Measurements from ENCODE around the gene TP63.
A peak's percentile ranks its signal among the peaks of the same experiment; 100 is the strongest.

Gene TP63

GRCh38 chr3:189687475-189687874 is 56.3 kb downstream of the TP63 start:
- no peak for DNase-seq

- no peak for DNase-seq
Measured at GRCh38 chr3:189688262-189688661, 57.1 kb downstream of the TP63 start.

GRCh38 chr3:189689625-189690024 is 58.4 kb downstream of the TP63 start:
- DNase-seq = no peak

GRCh38 chr3:189690237-189690636 is 59.0 kb downstream of the TP63 start:
- no peak for DNase-seq

GRCh38 chr3:189690672-189691071 is 59.5 kb downstream of the TP63 start:
- no peak for DNase-seq

GRCh38 chr3:189695400-189695799 is 64.2 kb downstream of the TP63 start:
- no peak for DNase-seq

GRCh38 chr3:189698811-189699210 is 67.6 kb downstream of the TP63 start:
- DNase-seq = no peak

- DNase-seq = no peak
Measured at GRCh38 chr3:189699885-189700284, 68.7 kb downstream of the TP63 start.

GRCh38 chr3:189702066-189702646 is 71.0 kb downstream of the TP63 start:
- no peak for DNase-seq

GRCh38 chr3:189703865-189704264 is 72.7 kb downstream of the TP63 start:
- DNase-seq = no peak

GRCh38 chr3:189708375-189708774 is 77.2 kb downstream of the TP63 start:
- DNase-seq = no peak

- peak; percentile 9 for DNase-seq
Measured at GRCh38 chr3:189710620-189711402, 79.6 kb downstream of the TP63 start.

- no peak for DNase-seq
Measured at GRCh38 chr3:189712906-189713483, 81.8 kb downstream of the TP63 start.

- no peak for DNase-seq
Measured at GRCh38 chr3:189714991-189715961, 84.1 kb downstream of the TP63 start.

- no peak for DNase-seq
Measured at GRCh38 chr3:189718215-189718614, 87.0 kb downstream of the TP63 start.

- DNase-seq = no peak
Measured at GRCh38 chr3:189720736-189721417, 89.7 kb downstream of the TP63 start.

GRCh38 chr3:189721873-189722665 is 90.9 kb downstream of the TP63 start:
- no peak for DNase-seq

- DNase-seq = no peak
Measured at GRCh38 chr3:189724356-189724755, 93.2 kb downstream of the TP63 start.

GRCh38 chr3:189726277-189726676 is 95.1 kb downstream of the TP63 start:
- DNase-seq = no peak

- DNase-seq = no peak
Measured at GRCh38 chr3:189727158-189727557, 96.0 kb downstream of the TP63 start.

GRCh38 chr3:189727898-189728297 is 96.7 kb downstream of the TP63 start:
- DNase-seq = no peak

GRCh38 chr3:189728915-189729314 is 97.7 kb downstream of the TP63 start:
- no peak for DNase-seq

All from activated CD4-positive, alpha-beta T cell treated with anti-CD3 and anti-CD28 coated beads for 48 hours (primary cell).